ENCODE data around the gene SLC25A39. TPM values are rescaled to one million over a fixed set of nuclear protein-coding genes. Genes with fewer than 3 reads are reported as not detected.
"Not testable (repeated sequence)": the region's sequence is repeated elsewhere in the genome, so short reads cannot be mapped to it uniquely, and the experiment has no call there.

SLC25A39 gene
- total RNA-seq, 1 donor from 2014 or later, result 104 TPM

GRCh38 chr17:44349553-44350070, 25.0 kb upstream of the SLC25A39 start:
- no peaks in the 10 kb centered on the region for H3K36me3 Mint-ChIP-seq (ENCODE audit: unreplicated experiment)
- no peak overlapping the region for H3K4me3 Mint-ChIP-seq (ENCODE audit: unreplicated experiment)
- H3K9me3 Mint-ChIP-seq (ENCODE audit: unreplicated experiment), result peaks cover 11% of the 10 kb centered on the region
- peaks cover 12% of the 10 kb centered on the region for H3K27me3 Mint-ChIP-seq (ENCODE audit: unreplicated experiment)
- peaks cover 9% of the 10 kb centered on the region for H3K4me1 Mint-ChIP-seq (ENCODE audit: low read depth, unreplicated experiment)
- TF ChIP-seq CTCF (IDR thresholded peaks at IDR 0.05; ENCODE audit: partially characterized antibody, unreplicated experiment), result no peak
- no peak for DNase-seq
- no peak overlapping the region for H3K27ac Mint-ChIP-seq (ENCODE audit: unreplicated experiment)

- no peak for DNase-seq
- no peak overlapping the region for H3K27ac Mint-ChIP-seq (ENCODE audit: unreplicated experiment)
- H3K36me3 Mint-ChIP-seq (ENCODE audit: unreplicated experiment), result no peaks in the 10 kb centered on the region
- peaks cover 12% of the 10 kb centered on the region for H3K9me3 Mint-ChIP-seq (ENCODE audit: unreplicated experiment)
- peaks cover 9% of the 10 kb centered on the region for H3K4me1 Mint-ChIP-seq (ENCODE audit: low read depth, unreplicated experiment)
- H3K4me3 Mint-ChIP-seq (ENCODE audit: unreplicated experiment), result no peak overlapping the region
- H3K27me3 Mint-ChIP-seq (ENCODE audit: unreplicated experiment), result peaks cover 14% of the 10 kb centered on the region
- no peak for TF ChIP-seq CTCF (IDR thresholded peaks at IDR 0.05; ENCODE audit: partially characterized antibody, unreplicated experiment)
These were observed 24.4 kb upstream of the SLC25A39 start for GRCh38 chr17:44348988-44349364.

- peaks cover 17% of the 10 kb centered on the region for H3K27me3 Mint-ChIP-seq (ENCODE audit: unreplicated experiment)
- no peak overlapping the region for H3K4me3 Mint-ChIP-seq (ENCODE audit: unreplicated experiment)
- H3K9me3 Mint-ChIP-seq (ENCODE audit: unreplicated experiment), result peaks cover 12% of the 10 kb centered on the region
- DNase-seq, result no peak
- TF ChIP-seq CTCF (IDR thresholded peaks at IDR 0.05; ENCODE audit: partially characterized antibody, unreplicated experiment), result no peak
- H3K4me1 Mint-ChIP-seq (ENCODE audit: low read depth, unreplicated experiment), result peaks cover 9% of the 10 kb centered on the region
- no peak overlapping the region for H3K27ac Mint-ChIP-seq (ENCODE audit: unreplicated experiment)
- no peaks in the 10 kb centered on the region for H3K36me3 Mint-ChIP-seq (ENCODE audit: unreplicated experiment)
These were observed 23.8 kb upstream of the SLC25A39 start for GRCh38 chr17:44348234-44348987.

- not testable (repeated sequence) for H3K9me3 Mint-ChIP-seq (ENCODE audit: unreplicated experiment); H3K36me3 Mint-ChIP-seq (ENCODE audit: unreplicated experiment); DNase-seq; H3K4me3 Mint-ChIP-seq (ENCODE audit: unreplicated experiment); H3K4me1 Mint-ChIP-seq (ENCODE audit: low read depth, unreplicated experiment); H3K27ac Mint-ChIP-seq (ENCODE audit: unreplicated experiment)
- H3K27me3 Mint-ChIP-seq (ENCODE audit: unreplicated experiment), result peaks cover 13% of the 10 kb centered on the region
These were observed 22.8 kb upstream of the SLC25A39 start for GRCh38 chr17:44347206-44348055.

- DNase-seq, result no peak
- Mint-ChIP-seq H3K9me3 (ENCODE audit: unreplicated experiment) (peaks cover 7% of the 10 kb centered on the region), H3K27ac (ENCODE audit: unreplicated experiment) (no peak overlapping the region), H3K4me3 (ENCODE audit: unreplicated experiment) (peak overlapping the region; percentile 98), H3K4me1 (ENCODE audit: low read depth, unreplicated experiment) (peaks cover 4% of the 10 kb centered on the region), H3K36me3 (ENCODE audit: unreplicated experiment) (no peaks in the 10 kb centered on the region), H3K27me3 (ENCODE audit: unreplicated experiment) (peaks cover 13% of the 10 kb centered on the region)
- TF ChIP-seq CTCF (IDR thresholded peaks at IDR 0.05; ENCODE audit: partially characterized antibody, unreplicated experiment), result no peak
These were observed 21.6 kb upstream of the SLC25A39 start for GRCh38 chr17:44346064-44346844.

Measured in glutamatergic neuron (in vitro differentiated cells).